ENCODE measurements around the gene NFKBIA. TPM values are rescaled to one million over a fixed set of nuclear protein-coding genes. Genes with fewer than 3 reads are reported as not detected.
"Not testable (repeated sequence)": the region's sequence is repeated elsewhere in the genome, so short reads cannot be mapped to it uniquely, and the experiment has no call there.

NFKBIA gene
- total RNA-seq, 1 experiment from 2014 or later = 64.3 TPM

GRCh38 chr14:35355981-35356841 lies 48.3 kb downstream of the NFKBIA start:
- H3K27me3 ChIP-seq (ENCODE audit: control insufficient read depth, insufficient read depth, low read length) = no peaks in the 10 kb centered on the region
- H3K4me3 ChIP-seq (ENCODE audit: insufficient read depth, low read depth, low read length) = no peak overlapping the region
- no peaks in the 10 kb centered on the region for H3K36me3 ChIP-seq (replicated peaks; ENCODE audit: control insufficient read depth, insufficient read depth, low read length)
- DNase-seq = no peak

- not testable (repeated sequence) for H3K27me3 ChIP-seq (ENCODE audit: control insufficient read depth, insufficient read depth, low read length); DNase-seq; H3K4me3 ChIP-seq (ENCODE audit: insufficient read depth, low read depth, low read length)
Measured at GRCh38 chr14:35355235-35355634, 49.3 kb downstream of the NFKBIA start.

GRCh38 chr14:35353409-35354172 lies 51.0 kb downstream of the NFKBIA start:
- DNase-seq = no peak
- H3K36me3 ChIP-seq (replicated peaks; ENCODE audit: control insufficient read depth, insufficient read depth, low read length) = no peaks in the 10 kb centered on the region
- no peak overlapping the region for H3K4me3 ChIP-seq (ENCODE audit: insufficient read depth, low read depth, low read length)
- H3K27me3 ChIP-seq (ENCODE audit: control insufficient read depth, insufficient read depth, low read length) = no peaks in the 10 kb centered on the region

More at GRCh38 chr14:35355235-35355634, 49.3 kb downstream of the NFKBIA start:
- H3K36me3 ChIP-seq (replicated peaks; ENCODE audit: control insufficient read depth, insufficient read depth, low read length) = not testable (repeated sequence)

- peak; percentile 58 for DNase-seq
Measured at GRCh38 chr14:35352274-35353233, 52.0 kb downstream of the NFKBIA start.

GRCh38 chr14:35351897-35352273 lies 52.7 kb downstream of the NFKBIA start:
- DNase-seq = no peak
- Histone ChIP-seq H3K36me3 (replicated peaks; ENCODE audit: control insufficient read depth, insufficient read depth, low read length) (no peaks in the 10 kb centered on the region), H3K4me3 (ENCODE audit: insufficient read depth, low read depth, low read length) (no peak overlapping the region), H3K27me3 (ENCODE audit: control insufficient read depth, insufficient read depth, low read length) (no peaks in the 10 kb centered on the region)

More at GRCh38 chr14:35352274-35353233, 52.0 kb downstream of the NFKBIA start:
- H3K36me3 ChIP-seq (replicated peaks; ENCODE audit: control insufficient read depth, insufficient read depth, low read length) = no peaks in the 10 kb centered on the region
- no peak overlapping the region for H3K4me3 ChIP-seq (ENCODE audit: insufficient read depth, low read depth, low read length)
- no peaks in the 10 kb centered on the region for H3K27me3 ChIP-seq (ENCODE audit: control insufficient read depth, insufficient read depth, low read length)

Other genes with a start within 250 kb of the NFKBIA start
- 206 and 232 TPM in 2 replicates for gene PSMA6, start 112.4 kb downstream of the NFKBIA start, total RNA-seq (2014; rRNA removed; shearing (Covaris generic))
- gene INSM2, start 129.4 kb upstream of the NFKBIA start, total RNA-seq (2014; rRNA removed; shearing (Covaris generic)) = not detected in 2 replicates

Data from H7 (cell line).